K562 (cell line): ENCODE results near the gene TIGIT. TPM values are rescaled to one million over a fixed set of nuclear protein-coding genes. Genes with fewer than 3 reads are reported as not detected.

Experiments used
- ATAC-seq: fragments of 200-7000 bp; cut with Tn5 transposase; 3 replicates; pipeline ENCODE4 v1.9.1; 2020; ENCODE audit warnings: moderate library complexity
- BruUV-seq: library from RNA; stranded (reverse); fragments of 400-500 nt; replicated peaks from 2 replicates; lab custom pipeline; 2021; lab: Mats Ljungman, UMichigan
- CTCF ChIA-PET: fragments of 300-600 bp; formaldehyde crosslinking; extraction: SDS; loops from one replicate; lab custom pipeline; 2021; ENCODE audit warnings: low intra/inter-chr PET ratio; lab: Yijun Ruan, JAX
- POLR2A ChIA-PET: fragments of 300-600, 350-650 bp; sonication (Branson Sonifier 250); formaldehyde crosslinking; extraction: SDS; loops from one replicate; lab custom pipeline; 2021; ENCODE audit warnings: antibody characterized with exemption, inconsistent platforms; lab: Yijun Ruan, JAX
- DNase-seq, 4 experiments: peaks; one replicate each; pipeline versions ENCODE4 v3.0.0 to v3.0.0-alpha.2; 2011 to 2018; ENCODE audit warnings: low spot score in 3 of 4, mixed read lengths in 3 of 4; ENCODE audit errors: extremely low read depth in 1 of 4
- FAIRE-seq: peaks from 2 replicates; lab custom pipeline; 2011; peaks lifted over from hg19 to GRCh38; lab: Jason Lieb, UNC
- H2AFZ ChIP-seq: 2 replicates; pipeline ENCODE4 v1.6.0; 2011; ENCODE audit warnings: low read depth, low read length, control low read depth, inconsistent platforms
- H3K27ac ChIP-seq: fragments of 200-600 bp; 3 replicates; pipeline ENCODE4 v1.8.0; 2011; ENCODE audit warnings: low read depth, mild to moderate bottlenecking, control low read depth, inconsistent platforms, low read length, moderate library complexity, mixed read lengths; ENCODE audit errors: extremely low read depth
- H3K27me3 ChIP-seq, 2 experiments: fragments of 300-600 bp in 1 of 2; 2 replicates in 1 of 2; 3 replicates in 1 of 2; pipeline versions ENCODE4 v1.6.0 to v1.8.0; 2011; ENCODE audit warnings: inconsistent platforms in 2 of 2, low read length in 2 of 2, mild to moderate bottlenecking in 1 of 2, mixed read lengths in 1 of 2, moderate library complexity in 1 of 2; ENCODE audit not compliant: control insufficient read depth in 2 of 2, insufficient read depth in 2 of 2
- H3K36me3 ChIP-seq: fragments of 300-600 bp; 3 replicates; pipeline ENCODE4 v1.8.0; 2011; ENCODE audit warnings: mild to moderate bottlenecking, low read length, inconsistent platforms; ENCODE audit not compliant: control insufficient read depth, insufficient read depth
- H3K4me1 ChIP-seq, 2 experiments: fragments of 200-600 bp in 1 of 2; replicated peaks in 1 of 2; 2 replicates in 1 of 2; 3 replicates in 1 of 2; pipeline versions ENCODE4 v1.5.1 to v1.8.0; 2011; ENCODE audit warnings: inconsistent platforms in 2 of 2, low read length in 2 of 2, mild to moderate bottlenecking in 1 of 2, mixed read lengths in 1 of 2, moderate library complexity in 1 of 2; ENCODE audit not compliant: control insufficient read depth in 2 of 2, insufficient read depth in 2 of 2
- H3K4me2 ChIP-seq: 2 replicates; pipeline ENCODE4 v1.6.1; 2011; ENCODE audit warnings: low read length, control low read depth, inconsistent platforms, mixed read lengths; ENCODE audit not compliant: insufficient read depth
- H3K4me3 ChIP-seq: fragments of 200-600 bp; sonication (generic), shearing (Covaris generic); 2 replicates; pipeline ENCODE4 v1.5.1; 2016; ENCODE audit warnings: control low read depth, inconsistent platforms
- H3K79me2 ChIP-seq: fragments of 200-600 bp; 3 replicates; pipeline ENCODE4 v1.8.0; 2011; ENCODE audit warnings: low read length, inconsistent platforms; ENCODE audit not compliant: control insufficient read depth, insufficient read depth
- H3K9ac ChIP-seq, 2 experiments: 2 replicates each; pipeline versions ENCODE4 v1.6.0 to v1.6.1; 2011; ENCODE audit warnings: low read depth in 2 of 2, low read length in 2 of 2, control low read depth in 1 of 2, inconsistent platforms in 1 of 2, mild to moderate bottlenecking in 1 of 2, mixed read lengths in 1 of 2; ENCODE audit not compliant: insufficient read depth in 1 of 2
- H3K9me1 ChIP-seq: one replicate; pipeline ENCODE4 v1.6.0; 2011; ENCODE audit warnings: inconsistent platforms, mild to moderate bottlenecking, low read length, moderate library complexity; ENCODE audit not compliant: control insufficient read depth, insufficient read depth
- H3K9me3 ChIP-seq: replicated peaks from 2 replicates; pipeline ENCODE4 v1.5.1; 2011; ENCODE audit warnings: low read depth, low read length, inconsistent platforms; ENCODE audit not compliant: control insufficient read depth, insufficient read depth
- H4K20me1 ChIP-seq: replicated peaks from 2 replicates; pipeline ENCODE4 v1.6.1; 2011; ENCODE audit warnings: low read length, inconsistent platforms, mixed read lengths; ENCODE audit not compliant: control insufficient read depth, insufficient read depth
- CC2D1A ChIP-seq: fragments of 450-650 bp; IDR thresholded peaks from 2 replicates; pipeline ENCODE4 v1.6.1; 2017; ENCODE audit warnings: mild to moderate bottlenecking
- CREB3 ChIP-seq: fragments of 450-650 bp; conservative IDR thresholded peaks from 2 replicates; pipeline ENCODE4 v1.6.1; 2016; ENCODE audit warnings: missing genetic modification characterization, low read depth, mild to moderate bottlenecking, missing compliant biosample characterization, moderate library complexity
- CREBBP ChIP-seq: IDR thresholded peaks from one replicate; pipeline ENCODE4 v1.6.1; 2012; ENCODE audit warnings: low read depth, mild to moderate bottlenecking, control low read depth, inconsistent platforms, low read length
- DACH1 ChIP-seq: fragments of 450-650 bp; IDR thresholded peaks from 2 replicates; pipeline ENCODE4 v1.6.1; 2018; ENCODE audit not compliant: partially characterized antibody
- E2F3 ChIP-seq: fragments of 250-450 bp; sonication (Bioruptor Pico); IDR thresholded peaks from 2 replicates; pipeline ENCODE4 v1.4.0; 2020; ENCODE audit warnings: mild to moderate bottlenecking
- ERF ChIP-seq: fragments of 450-650 bp; formaldehyde crosslinking; IDR thresholded peaks from 2 replicates; pipeline ENCODE4 v1.4.0; 2020; ENCODE audit warnings: mild to moderate bottlenecking, mixed read lengths
- ESRRA ChIP-seq: fragments of 450-650 bp; IDR thresholded peaks from 2 replicates; pipeline ENCODE4 v1.6.1; 2014; ENCODE audit warnings: low read depth, mild to moderate bottlenecking, moderate library complexity, borderline replicate concordance
- IRF2 ChIP-seq: sonication (generic); formaldehyde crosslinking; IDR thresholded peaks from 2 replicates; pipeline ENCODE4 v1.8.1; 2022; ENCODE audit warnings: mild to moderate bottlenecking, missing genetic modification reagents
- MCM2 ChIP-seq: fragments of 450-650 bp; IDR thresholded peaks from 2 replicates; pipeline ENCODE4 v1.6.1; 2017; ENCODE audit warnings: low read depth, mild to moderate bottlenecking
- NCOA4 ChIP-seq: fragments of 450-650 bp; IDR thresholded peaks from 2 replicates; pipeline ENCODE4 v1.6.1; 2018; ENCODE audit warnings: mild to moderate bottlenecking; ENCODE audit not compliant: partially characterized antibody
- NFRKB ChIP-seq: fragments of 450-650 bp; IDR thresholded peaks from 2 replicates; pipeline ENCODE4 v1.6.1; 2016; ENCODE audit warnings: low read depth
- OTX1 ChIP-seq: fragments of 450-650 bp; formaldehyde crosslinking; IDR thresholded peaks from 2 replicates; pipeline ENCODE4 v1.4.0; 2022; ENCODE audit warnings: mild to moderate bottlenecking
- PCBP2 ChIP-seq: fragments of 200-400 bp; formaldehyde crosslinking; IDR thresholded peaks from 2 replicates; pipeline ENCODE4 v1.6.1; 2018; ENCODE audit warnings: low read length, low read depth, mild to moderate bottlenecking, moderate library complexity; ENCODE audit not compliant: poor library complexity, severe bottlenecking
- RFX5 ChIP-seq: IDR thresholded peaks from 2 replicates; pipeline ENCODE4 v1.6.1; 2011; ENCODE audit warnings: low read depth, mild to moderate bottlenecking, improper control_type of control experiment, low read length
- SMARCA4 ChIP-seq: fragments of 450-650 bp; IDR thresholded peaks from 2 replicates; pipeline ENCODE4 v1.6.1; 2016
- TSC22D4 ChIP-seq: fragments of 450-650 bp; IDR thresholded peaks from 2 replicates; pipeline ENCODE4 v1.6.1; 2016; ENCODE audit warnings: missing genetic modification characterization, missing biosample characterization, control low read depth
- ZFP36 ChIP-seq: fragments of 150-350 bp; IDR thresholded peaks from 2 replicates; pipeline ENCODE4 v1.6.1; 2018; ENCODE audit warnings: low read length, low read depth; ENCODE audit not compliant: partially characterized antibody
- ZKSCAN1 ChIP-seq: fragments of 150-350 bp; IDR thresholded peaks from 2 replicates; pipeline ENCODE4 v1.6.1; 2016; ENCODE audit warnings: low read depth, low read length
- ZNF707 ChIP-seq: fragments of 250-450 bp; sonication (Bioruptor Pico); conservative IDR thresholded peaks from 2 replicates; pipeline ENCODE4 v1.8.0; 2022; ENCODE audit warnings: inconsistent platforms, mild to moderate bottlenecking, moderate library complexity
- WGBS: fragments of 100-300 bp; shearing (Covaris generic); methylation state at CpG from one replicate; pipeline ENCODE4 v1.1.6; 2016; ENCODE audit warnings: low coverage, mixed read lengths; ENCODE audit not compliant: insufficient coverage; ENCODE audit errors: missing lambda C conversion rate; 5-methylcytosine and 5-hydroxymethylcytosine counted together
- in situ Hi-C: fragments of 300-500 bp; cut with MboI; formaldehyde crosslinking; loops from 4 replicates; pipeline ENCODE4 v1.15.0; 2018; ENCODE audit warnings: inconsistent platforms, mixed read lengths
- intact Hi-C: fragments of 100-400 bp; cut with micrococcal nuclease; formaldehyde crosslinking; loops from 2 replicates; pipeline ENCODE4 v1.14.2; 2022
- polyA plus RNA-seq, 8 experiments: library from polyadenylated mRNA; depleted of rRNA in 4 of 8; stranded (reverse) in 5 of 8; unstranded in 3 of 8; fragments of >200 nt; fragmentation: Nextera tagmentation in 2 of 8; fragmentation: Illumina TruSeq in 1 of 8; extraction: Ambion mirVana in 2 of 8; extraction: Trizol in 1 of 8; gene quantifications; 2 replicates each; pipeline versions ENCODE4 v1.2.1 to v1.2.3, GENCODE V29; 2011 to 2014; ENCODE audit warnings: inconsistent platforms in 1 of 8, missing spikeins in 1 of 8
- total RNA-seq, 7 experiments: library from RNA; depleted of rRNA in 6 of 7; stranded (reverse); fragments of >200 nt in 6 of 7; fragmentation: Illumina TruSeq in 2 of 7; extraction: Trizol in 2 of 7; gene quantifications; 2 replicates each; pipeline versions ENCODE4 v1.2.1 to v1.2.3, GENCODE V29; 2011 to 2021; ENCODE audit warnings: low replicate concordance in 1 of 7
- TF ChIP-seq, protein P1 (sequence below): sonication (generic); formaldehyde crosslinking; IDR thresholded peaks from 2 replicates; pipeline ENCODE4 v1.8.1; 2023; ENCODE audit warnings: mild to moderate bottlenecking, missing genetic modification reagents

The TIGIT gene
- total and polyA plus RNA-seq, 9 of the 15 experiments (the other 6 are each of a cell fraction or from before 2014, with no cell fraction given): 0.11 TPM; not detected in 8

DNA sequence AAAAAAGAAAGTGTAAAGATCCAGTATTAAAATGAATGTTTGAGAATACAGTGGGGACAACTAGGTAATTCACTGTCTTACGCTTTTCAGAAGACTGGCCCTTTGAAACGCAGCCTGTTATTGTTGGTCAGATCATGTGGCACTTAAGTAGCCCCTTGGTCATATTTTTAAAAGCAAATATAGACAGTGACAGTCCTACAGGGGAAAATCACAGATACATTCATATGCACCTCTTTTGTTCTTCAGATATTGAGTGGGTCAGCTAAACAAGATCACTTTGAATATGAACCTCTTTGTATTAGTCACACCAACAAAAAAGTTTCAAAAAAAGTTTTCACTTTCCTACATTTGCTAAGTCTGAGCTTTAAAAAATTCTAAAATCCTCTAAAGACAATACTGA lies 36.0 kb downstream of the TIGIT start:
- Histone ChIP-seq H3K4me2 (no peak overlapping the region), H3K9me3 (no peaks in the 10 kb centered on the region), H3K27ac (no peak overlapping the region), H3K27me3 (no peaks in the 10 kb centered on the region), H4K20me1 (no peaks in the 10 kb centered on the region), H3K4me1 (no peaks in the 10 kb centered on the region), H3K79me2 (no peaks in the 10 kb centered on the region), H3K9me1 (no peaks in the 10 kb centered on the region), H3K9ac (no peak overlapping the region), H3K4me3 (no peak overlapping the region), H3K36me3 (no peaks in the 10 kb centered on the region), H2AFZ (no peak overlapping the region)
- no TSS peak for BruUV-seq
- no peak for ATAC-seq
- no peak for DNase-seq
- TF ChIP-seq ZNF707 (CRISPR knock-in tag): no peak
- TF ChIP-seq E2F3 (CRISPR knock-in tag): no peak
- TF ChIP-seq CREB3 (tag): no peak
- no peak for TF ChIP-seq OTX1
- no peak for TF ChIP-seq ESRRA
- no peak for TF ChIP-seq TSC22D4 (tag)
- TF ChIP-seq ZFP36: no peak
- TF ChIP-seq SMARCA4: no peak
- no peak for TF ChIP-seq RFX5
- no peak for TF ChIP-seq IRF2 (CRISPR knock-in tag)
- TF ChIP-seq ERF (CRISPR knock-in tag): no peak
- no peak for TF ChIP-seq NCOA4
- TF ChIP-seq CC2D1A: no peak
- TF ChIP-seq, protein P1, sequence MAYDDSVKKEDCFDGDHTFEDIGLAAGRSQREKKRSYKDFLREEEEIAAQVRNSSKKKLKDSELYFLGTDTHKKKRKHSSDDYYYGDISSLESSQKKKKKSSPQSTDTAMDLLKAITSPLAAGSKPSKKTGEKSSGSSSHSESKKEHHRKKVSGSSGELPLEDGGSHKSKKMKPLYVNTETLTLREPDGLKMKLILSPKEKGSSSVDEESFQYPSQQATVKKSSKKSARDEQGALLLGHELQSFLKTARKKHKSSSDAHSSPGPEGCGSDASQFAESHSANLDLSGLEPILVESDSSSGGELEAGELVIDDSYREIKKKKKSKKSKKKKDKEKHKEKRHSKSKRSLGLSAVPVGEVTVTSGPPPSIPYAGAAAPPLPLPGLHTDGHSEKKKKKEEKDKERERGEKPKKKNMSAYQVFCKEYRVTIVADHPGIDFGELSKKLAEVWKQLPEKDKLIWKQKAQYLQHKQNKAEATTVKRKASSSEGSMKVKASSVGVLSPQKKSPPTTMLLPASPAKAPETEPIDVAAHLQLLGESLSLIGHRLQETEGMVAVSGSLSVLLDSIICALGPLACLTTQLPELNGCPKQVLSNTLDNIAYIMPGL (CRISPR knock-in tag): no peak
- TF ChIP-seq MCM2: no peak
- no peak for TF ChIP-seq PCBP2
- TF ChIP-seq CREBBP: no peak
- TF ChIP-seq ZKSCAN1: no peak
- no peak for TF ChIP-seq NFRKB
- TF ChIP-seq DACH1: no peak
- ChIA-PET POLR2A (no interaction called here), CTCF (no interaction called here)
- in situ Hi-C loops (no loop called here), intact Hi-C loops (no loop called here)
- 5% methylated on average over 2 of the region's 2 CpGs for WGBS
- FAIRE-seq: no peak
